PC-9 (cell line): ENCODE results near the gene SPINT3.

Experiments used
- CTCF ChIP-seq: fragments of 200-600 bp; sonication (generic); conservative IDR thresholded peaks from 2 replicates; pipeline ENCODE4 v1.6.1; 2017; ENCODE audit warnings: mixed run types, antibody characterized with exemption, mild to moderate bottlenecking, moderate library complexity
- EZH2 ChIP-seq: fragments of 200-600 bp; sonication (generic); IDR thresholded peaks from 2 replicates; pipeline ENCODE4 v1.8.0; 2017; ENCODE audit warnings: antibody characterized with exemption, low read depth

GRCh38 chr20:45564760-45565276 lies 49.4 kb upstream of the SPINT3 start:
- TF ChIP-seq CTCF (no peak), EZH2 (no peak)
